Endothelial cell of umbilical vein (primary cell): ENCODE data around the gene PAPPA2. TPM values are rescaled to one million over a fixed set of nuclear protein-coding genes. Genes with fewer than 3 reads are reported as not detected.

ENCODE experiments used
- BruUV-seq: library from RNA; stranded (reverse); fragments of 400-500 nt; replicated peaks from 2 replicates; lab custom pipeline; 2021; lab: Mats Ljungman, UMichigan
- CTCF ChIA-PET: fragments of 300-600, 350-600 bp; sonication (Branson Sonifier 250); formaldehyde crosslinking; loops from one replicate; lab custom pipeline; 2021; ENCODE audit warnings: antibody characterized with exemption, inconsistent platforms; lab: Charles Lee
- POLR2A ChIA-PET: fragments of 300-600, 350-600 bp; sonication (Branson Sonifier 250); formaldehyde crosslinking; loops from one replicate; lab custom pipeline; 2021; ENCODE audit warnings: antibody characterized with exemption, inconsistent platforms; lab: Charles Lee
- DNase-seq: peaks from one replicate; pipeline ENCODE4 v3.0.0-alpha.2; 2011; ENCODE audit warnings: low read depth, low spot score
- FAIRE-seq: peaks from 2 replicates; lab custom pipeline; 2011; peaks lifted over from hg19 to GRCh38; lab: Jason Lieb, UNC
- H2AFZ ChIP-seq: 2 replicates; pipeline ENCODE4 v1.6.0; 2012; ENCODE audit warnings: low read depth, low read length, control low read depth, inconsistent platforms
- H3K27ac ChIP-seq: 2 replicates; pipeline ENCODE4 v1.5.1; 2011; ENCODE audit warnings: low read depth, mild to moderate bottlenecking, control low read depth, low read length, moderate library complexity; ENCODE audit not compliant: insufficient read depth
- H3K27me3 ChIP-seq, 2 experiments: 2 replicates each; pipeline versions ENCODE4 v1.6.0 to v1.6.1; 2011; ENCODE audit warnings: low read length in 2 of 2, mixed read lengths in 1 of 2; ENCODE audit not compliant: control insufficient read depth in 2 of 2, insufficient read depth in 2 of 2
- H3K36me3 ChIP-seq, 2 experiments: 2 replicates in 1 of 2; 3 replicates in 1 of 2; pipeline ENCODE4 v1.5.1; 2011; ENCODE audit warnings: low read length in 2 of 2, mild to moderate bottlenecking in 1 of 2, moderate library complexity in 1 of 2; ENCODE audit not compliant: control insufficient read depth in 2 of 2, insufficient read depth in 2 of 2; ENCODE audit errors: extremely low read depth in 1 of 2
- H3K4me1 ChIP-seq: 3 replicates; pipeline ENCODE4 v1.5.1; 2011; ENCODE audit warnings: mild to moderate bottlenecking, low read length; ENCODE audit not compliant: control insufficient read depth, insufficient read depth; ENCODE audit errors: extremely low read depth
- H3K4me2 ChIP-seq: 2 replicates; pipeline ENCODE4 v1.6.1; 2011; ENCODE audit warnings: low read length, control low read depth, mixed read lengths; ENCODE audit not compliant: insufficient read depth
- H3K4me3 ChIP-seq, 3 experiments: fragments of 200-600 bp in 1 of 3; sonication (generic), shearing (Covaris generic) in 1 of 3; replicated peaks in 1 of 3; 2 replicates each; pipeline ENCODE4 v1.5.1; 2011 to 2016; ENCODE audit warnings: control low read depth in 3 of 3, low read length in 3 of 3, mild to moderate bottlenecking in 2 of 3, inconsistent platforms in 1 of 3, low read depth in 1 of 3, moderate library complexity in 1 of 3; ENCODE audit not compliant: insufficient read depth in 1 of 3
- H3K79me2 ChIP-seq: 2 replicates; pipeline ENCODE4 v1.6.0; 2012; ENCODE audit warnings: low read length, inconsistent platforms; ENCODE audit not compliant: control insufficient read depth, insufficient read depth
- H3K9ac ChIP-seq: replicated peaks from 2 replicates; pipeline ENCODE3; 2011; ENCODE audit warnings: low read length, control low read depth; ENCODE audit not compliant: insufficient read depth; ENCODE audit errors: extremely low read depth
- H3K9me1 ChIP-seq: replicated peaks from 3 replicates; pipeline ENCODE4 v1.6.0; 2011; ENCODE audit warnings: mild to moderate bottlenecking, low read length; ENCODE audit not compliant: control insufficient read depth, insufficient read depth; ENCODE audit errors: extremely low read depth
- H3K9me3 ChIP-seq: replicated peaks from 2 replicates; pipeline ENCODE4 v1.5.1; 2012; ENCODE audit warnings: low read length, inconsistent platforms; ENCODE audit not compliant: control insufficient read depth, insufficient read depth
- H4K20me1 ChIP-seq: replicated peaks from 2 replicates; pipeline ENCODE3; 2011; ENCODE audit warnings: mild to moderate bottlenecking, low read length; ENCODE audit not compliant: control insufficient read depth, insufficient read depth; ENCODE audit errors: extremely low read depth
- EZH2 ChIP-seq: IDR thresholded peaks from 2 replicates; pipeline ENCODE4 v1.6.1; 2012; ENCODE audit warnings: borderline replicate concordance, low read depth, mild to moderate bottlenecking, moderate library complexity, low read length, inconsistent platforms; ENCODE audit not compliant: severe bottlenecking
- FOS ChIP-seq: IDR thresholded peaks from 2 replicates; pipeline ENCODE4 v1.6.1; 2011; ENCODE audit warnings: mild to moderate bottlenecking, low read length, moderate library complexity, borderline replicate concordance; ENCODE audit not compliant: insufficient read depth
- GATA2 ChIP-seq: IDR thresholded peaks from 2 replicates; pipeline ENCODE4 v1.7.0; 2011; ENCODE audit warnings: low read depth, mild to moderate bottlenecking, moderate library complexity, mixed read lengths, low read length; ENCODE audit not compliant: insufficient read length, insufficient read depth
- JUN ChIP-seq: IDR thresholded peaks from 2 replicates; pipeline ENCODE4 v1.6.1; 2011; ENCODE audit warnings: borderline replicate concordance, low read depth; ENCODE audit not compliant: insufficient read length, insufficient read depth
- MYC ChIP-seq: IDR thresholded peaks from one replicate; pipeline ENCODE4 v1.6.1; 2011; ENCODE audit warnings: mild to moderate bottlenecking, low read depth, low read length
- POLR2A ChIP-seq: IDR thresholded peaks from 2 replicates; pipeline ENCODE4 v1.6.1; 2012; ENCODE audit warnings: low read depth, mild to moderate bottlenecking, control low read depth, low read length
- POLR2AphosphoS5 ChIP-seq: IDR thresholded peaks from 2 replicates; pipeline ENCODE4 v1.6.1; 2012; ENCODE audit warnings: low read depth, mild to moderate bottlenecking, control low read depth, low read length, moderate library complexity; ENCODE audit not compliant: insufficient read depth
- dilution Hi-C: fragments of 300-500 bp; cut with MboI; formaldehyde crosslinking; loops from one replicate; pipeline ENCODE4 v1.15.0; 2019; ENCODE audit warnings: low sequenced_read_pairs; ENCODE audit not compliant: extremely low pct_ligation_motif_present
- intact Hi-C: fragments of 100-400 bp; cut with micrococcal nuclease; formaldehyde crosslinking; loops from one replicate; pipeline ENCODE4 v1.10.0; 2022
- polyA plus RNA-seq, 4 experiments: library from polyadenylated mRNA; depleted of rRNA in 3 of 4; stranded (reverse) in 3 of 4; unstranded in 1 of 4; fragments of >200 nt; gene quantifications; 2 replicates each; pipeline versions ENCODE4 v1.2.1 to v1.2.3, GENCODE V29; 2011 to 2012; ENCODE audit warnings: missing spikeins in 1 of 4
- total RNA-seq: library from RNA; stranded (reverse); gene quantifications from 2 replicates; pipeline ENCODE4 v1.2.3, GENCODE V29; 2021
- TF ChIP-seq, protein P1 (sequence below), 2 donors: IDR thresholded peaks; 1 replicate in 1 of 2; 2 replicates in 1 of 2; pipeline ENCODE4 v1.5.1; 2011; ENCODE audit warnings: low read length in 2 of 2, mild to moderate bottlenecking in 2 of 2, moderate library complexity in 2 of 2, control low read depth in 1 of 2, inconsistent platforms in 1 of 2, low read depth in 1 of 2; ENCODE audit not compliant: insufficient read depth in 1 of 2; ENCODE audit errors: extremely low read depth in 1 of 2
- TF ChIP-seq, protein P2 (sequence below): IDR thresholded peaks from 2 replicates; pipeline ENCODE4 v1.6.1; 2011; ENCODE audit not compliant: insufficient read depth, insufficient read length

PAPPA2 gene
- total and polyA plus RNA-seq, 2 donors (not counting 3 experiments of a cell fraction or from before 2014, with no cell fraction given) = not detected

DNA sequence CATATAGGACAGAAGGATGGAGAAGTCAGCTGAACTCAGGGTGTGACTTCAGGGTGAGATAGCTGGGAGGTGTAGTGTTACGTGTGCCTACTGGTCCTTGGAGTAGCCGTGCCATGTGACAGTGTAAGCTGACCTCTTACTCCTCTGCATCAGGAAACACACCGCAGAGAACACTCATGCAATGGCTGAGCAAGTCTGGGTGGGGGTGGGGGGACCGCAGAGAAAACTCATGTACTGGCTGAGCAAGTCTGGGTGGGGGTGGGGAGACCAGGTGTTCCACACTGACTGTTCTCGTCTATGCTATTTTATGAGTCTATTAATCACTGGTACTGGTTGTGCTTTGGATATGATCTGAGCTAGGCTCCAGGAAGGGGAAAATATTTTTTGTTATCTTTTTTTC, 233.1 kb downstream of the PAPPA2 start:
- CTCF ChIA-PET = no interaction called here
- H3K79me2 ChIP-seq = no peaks in the 10 kb centered on the region
- H3K27ac ChIP-seq = no peak overlapping the region
- dilution Hi-C loops = no loop called here
- DNase-seq = no peak
- H3K4me1 ChIP-seq = no peaks in the 10 kb centered on the region
- no peak overlapping the region for H3K4me3 ChIP-seq
- no peak overlapping the region for H3K9ac ChIP-seq
- H3K9me3 ChIP-seq = no peaks in the 10 kb centered on the region
- POLR2A ChIA-PET = no interaction called here
- intact Hi-C loops = no loop called here
- no TSS peak for BruUV-seq
- FAIRE-seq = no peak
- H3K27me3 ChIP-seq = no peaks in the 10 kb centered on the region
- H3K9me1 ChIP-seq = no peaks in the 10 kb centered on the region
- no peak overlapping the region for H2AFZ ChIP-seq
- no peaks in the 10 kb centered on the region for H4K20me1 ChIP-seq
- TF ChIP-seq MYC = no peak
- no peak for TF ChIP-seq GATA2
- TF ChIP-seq, protein P1, sequence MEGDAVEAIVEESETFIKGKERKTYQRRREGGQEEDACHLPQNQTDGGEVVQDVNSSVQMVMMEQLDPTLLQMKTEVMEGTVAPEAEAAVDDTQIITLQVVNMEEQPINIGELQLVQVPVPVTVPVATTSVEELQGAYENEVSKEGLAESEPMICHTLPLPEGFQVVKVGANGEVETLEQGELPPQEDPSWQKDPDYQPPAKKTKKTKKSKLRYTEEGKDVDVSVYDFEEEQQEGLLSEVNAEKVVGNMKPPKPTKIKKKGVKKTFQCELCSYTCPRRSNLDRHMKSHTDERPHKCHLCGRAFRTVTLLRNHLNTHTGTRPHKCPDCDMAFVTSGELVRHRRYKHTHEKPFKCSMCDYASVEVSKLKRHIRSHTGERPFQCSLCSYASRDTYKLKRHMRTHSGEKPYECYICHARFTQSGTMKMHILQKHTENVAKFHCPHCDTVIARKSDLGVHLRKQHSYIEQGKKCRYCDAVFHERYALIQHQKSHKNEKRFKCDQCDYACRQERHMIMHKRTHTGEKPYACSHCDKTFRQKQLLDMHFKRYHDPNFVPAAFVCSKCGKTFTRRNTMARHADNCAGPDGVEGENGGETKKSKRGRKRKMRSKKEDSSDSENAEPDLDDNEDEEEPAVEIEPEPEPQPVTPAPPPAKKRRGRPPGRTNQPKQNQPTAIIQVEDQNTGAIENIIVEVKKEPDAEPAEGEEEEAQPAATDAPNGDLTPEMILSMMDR (IDR thresholded peaks at IDR 0.05; ENCODE audit: extremely low read depth in 1 of 2, insufficient read depth in 1 of 2, low read depth in 1 of 2, low read length in 2 of 2) = no peak
- no peaks in the 10 kb centered on the region for H3K36me3 ChIP-seq
- H3K4me2 ChIP-seq = no peak overlapping the region

DNA sequence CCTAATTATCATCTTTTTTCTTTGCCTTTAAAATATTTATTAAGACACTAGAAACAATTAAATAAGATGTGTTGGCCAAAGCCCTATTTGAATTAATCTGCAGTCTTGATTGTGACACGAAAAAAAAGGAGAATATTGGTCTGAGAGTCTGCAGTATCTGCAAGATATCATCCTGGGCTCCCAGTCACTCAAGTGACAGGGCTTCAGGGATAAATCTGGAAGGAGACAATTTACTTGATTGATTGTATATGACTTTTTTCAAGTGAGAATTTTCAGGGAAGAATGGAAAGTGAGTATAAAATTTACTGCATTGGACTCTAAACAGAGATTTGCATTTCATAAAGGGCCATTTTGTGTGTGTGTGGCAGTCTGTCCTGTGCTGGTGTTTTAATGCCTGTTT, 233.7 kb downstream of the PAPPA2 start:
- H3K27me3 ChIP-seq = no peaks in the 10 kb centered on the region
- no peak overlapping the region for H3K9ac ChIP-seq
- ChIA-PET CTCF (no interaction called here), POLR2A (no interaction called here)
- dilution Hi-C loops = no loop called here
- no peaks in the 10 kb centered on the region for H3K36me3 ChIP-seq
- intact Hi-C loops = no loop called here
- H4K20me1 ChIP-seq = no peaks in the 10 kb centered on the region
- H2AFZ ChIP-seq = no peak overlapping the region
- H3K9me1 ChIP-seq = no peaks in the 10 kb centered on the region
- H3K27ac ChIP-seq = no peak overlapping the region
- no peaks in the 10 kb centered on the region for H3K79me2 ChIP-seq
- DNase-seq (no peak), FAIRE-seq (no peak)
- TF ChIP-seq MYC (no peak), POLR2AphosphoS5 (no peak), FOS (no peak), GATA2 (no peak), EZH2 (no peak), POLR2A (no peak), JUN (no peak)
- TF ChIP-seq, protein P1 (IDR thresholded peaks at IDR 0.05; ENCODE audit: extremely low read depth in 1 of 2, insufficient read depth in 1 of 2, low read depth in 1 of 2, low read length in 2 of 2) = no peak
- TF ChIP-seq, protein P2, sequence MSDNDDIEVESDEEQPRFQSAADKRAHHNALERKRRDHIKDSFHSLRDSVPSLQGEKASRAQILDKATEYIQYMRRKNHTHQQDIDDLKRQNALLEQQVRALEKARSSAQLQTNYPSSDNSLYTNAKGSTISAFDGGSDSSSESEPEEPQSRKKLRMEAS = no peak
- no peak overlapping the region for H3K4me3 ChIP-seq
- BruUV-seq = no TSS peak
- no peak overlapping the region for H3K4me2 ChIP-seq
- no peaks in the 10 kb centered on the region for H3K9me3 ChIP-seq
- no peaks in the 10 kb centered on the region for H3K4me1 ChIP-seq
